Spleen (tissue), 7 donors: ENCODE data around the gene TRIOBP.

Source experiments
- POLR2A ChIP-seq, 3 donors: fragments of 450-650 bp; IDR thresholded peaks; one replicate each; pipeline ENCODE4 v1.5.1; 2017; ENCODE audit warnings: antibody characterized with exemption in 3 of 3, mild to moderate bottlenecking in 1 of 3
- POLR2AphosphoS5 ChIP-seq, 3 donors: sonication (generic); formaldehyde crosslinking; IDR thresholded peaks; one replicate each; pipeline ENCODE4 v1.5.1; 2017; ENCODE audit warnings: antibody characterized with exemption in 3 of 3
- TF ChIP-seq, protein P1 (sequence below), 11 experiments: fragments of 200-600 bp in 7 of 11; fragments of 450-650 bp in 4 of 11; sonication (generic) in 4 of 11; IDR thresholded peaks in 8 of 11; conservative IDR thresholded peaks in 3 of 11; 1 replicate in 7 of 11; 2 replicates in 4 of 11; pipeline versions ENCODE4 v1.4.0 to v1.8.0; 2016 to 2021; ENCODE audit warnings: antibody characterized with exemption in 11 of 11, inconsistent platforms in 4 of 11, mild to moderate bottlenecking in 1 of 11
- donor health status: DM: no; HTN: no; CAD: no; lungs with moderate emphysema.
- donor health status: DM: no; HTN: no; CAD: no.
- donor health status: DM: no; HTN: no; CAD: no.

DNA sequence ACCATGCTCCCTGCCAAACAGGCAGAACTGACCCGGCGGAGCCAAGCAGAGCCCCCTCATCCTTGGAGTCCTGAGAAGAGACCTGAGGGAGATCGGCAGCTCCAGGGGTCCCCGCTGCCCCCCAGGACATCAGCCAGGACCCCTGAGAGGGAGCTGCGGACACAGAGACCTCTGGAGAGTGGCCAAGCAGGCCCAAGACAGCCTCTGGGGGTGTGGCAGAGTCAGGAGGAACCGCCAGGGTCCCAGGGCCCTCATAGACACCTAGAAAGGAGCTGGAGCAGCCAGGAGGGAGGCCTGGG, 37.5 kb downstream of the TRIOBP start:
- TF ChIP-seq POLR2AphosphoS5 (IDR thresholded peaks at IDR 0.05) (no peak), POLR2A (IDR thresholded peaks at IDR 0.05) (no peak)
- TF ChIP-seq, protein P1, sequence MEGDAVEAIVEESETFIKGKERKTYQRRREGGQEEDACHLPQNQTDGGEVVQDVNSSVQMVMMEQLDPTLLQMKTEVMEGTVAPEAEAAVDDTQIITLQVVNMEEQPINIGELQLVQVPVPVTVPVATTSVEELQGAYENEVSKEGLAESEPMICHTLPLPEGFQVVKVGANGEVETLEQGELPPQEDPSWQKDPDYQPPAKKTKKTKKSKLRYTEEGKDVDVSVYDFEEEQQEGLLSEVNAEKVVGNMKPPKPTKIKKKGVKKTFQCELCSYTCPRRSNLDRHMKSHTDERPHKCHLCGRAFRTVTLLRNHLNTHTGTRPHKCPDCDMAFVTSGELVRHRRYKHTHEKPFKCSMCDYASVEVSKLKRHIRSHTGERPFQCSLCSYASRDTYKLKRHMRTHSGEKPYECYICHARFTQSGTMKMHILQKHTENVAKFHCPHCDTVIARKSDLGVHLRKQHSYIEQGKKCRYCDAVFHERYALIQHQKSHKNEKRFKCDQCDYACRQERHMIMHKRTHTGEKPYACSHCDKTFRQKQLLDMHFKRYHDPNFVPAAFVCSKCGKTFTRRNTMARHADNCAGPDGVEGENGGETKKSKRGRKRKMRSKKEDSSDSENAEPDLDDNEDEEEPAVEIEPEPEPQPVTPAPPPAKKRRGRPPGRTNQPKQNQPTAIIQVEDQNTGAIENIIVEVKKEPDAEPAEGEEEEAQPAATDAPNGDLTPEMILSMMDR (IDR thresholded peaks at IDR 0.05 in 8 of 11, conservative IDR thresholded peaks at IDR 0.05 in 3 of 11): no peak
